ENCODE measurements around the gene LDLRAD1. TPM values are rescaled to one million over a fixed set of nuclear protein-coding genes. Genes with fewer than 3 reads are reported as not detected.

Gene LDLRAD1
- total and polyA plus RNA-seq, 2 of the 13 experiments (the other 11 are each of a cell fraction or from before 2014, with no cell fraction given), result 2.5 to 14.0 TPM

DNA sequence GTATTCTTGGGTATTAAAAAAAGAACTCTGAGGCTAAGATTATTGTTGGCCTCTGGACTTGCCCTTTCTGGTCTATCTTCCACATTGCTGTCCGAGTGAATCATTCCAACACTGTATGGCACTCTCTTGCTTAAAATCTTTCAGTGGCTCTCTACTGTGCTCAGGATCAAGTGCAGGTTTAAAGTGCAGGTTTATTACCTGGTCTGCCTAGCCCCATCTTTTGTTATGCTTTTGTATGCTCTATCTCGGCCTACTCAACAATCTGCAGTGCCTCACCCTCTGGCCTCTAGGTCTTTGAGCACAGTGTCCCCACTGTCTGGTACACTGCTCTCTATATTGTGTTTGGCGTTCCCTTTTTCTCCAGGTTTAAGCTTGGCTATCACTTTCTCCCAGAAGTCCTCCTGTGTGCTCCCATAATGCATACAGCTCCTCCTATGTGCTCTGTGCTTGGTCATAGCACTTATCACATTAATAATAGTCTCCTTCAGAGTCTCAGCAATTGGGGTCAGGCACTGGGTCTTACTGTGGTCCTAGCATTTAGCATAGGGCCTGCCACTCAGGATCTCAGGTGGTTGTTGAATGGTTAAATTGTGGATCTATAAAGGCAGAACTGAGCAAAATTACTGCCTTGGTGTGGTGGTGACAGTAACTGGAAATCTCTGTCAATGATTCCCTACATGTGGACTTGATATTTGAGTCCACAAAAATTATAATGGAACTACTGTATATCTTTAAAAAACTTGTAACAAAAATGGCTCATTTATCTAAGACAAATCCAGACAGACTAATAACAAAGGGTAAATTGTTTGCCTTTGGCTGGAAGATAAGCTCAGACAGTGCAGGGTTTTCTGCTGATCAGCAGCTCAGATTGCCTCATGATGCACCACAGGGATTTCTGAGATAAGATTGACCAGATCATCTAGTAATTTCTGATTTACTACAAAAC, 10.6 kb upstream of the LDLRAD1 start (continued):
- TF ChIP-seq, protein P1, sequence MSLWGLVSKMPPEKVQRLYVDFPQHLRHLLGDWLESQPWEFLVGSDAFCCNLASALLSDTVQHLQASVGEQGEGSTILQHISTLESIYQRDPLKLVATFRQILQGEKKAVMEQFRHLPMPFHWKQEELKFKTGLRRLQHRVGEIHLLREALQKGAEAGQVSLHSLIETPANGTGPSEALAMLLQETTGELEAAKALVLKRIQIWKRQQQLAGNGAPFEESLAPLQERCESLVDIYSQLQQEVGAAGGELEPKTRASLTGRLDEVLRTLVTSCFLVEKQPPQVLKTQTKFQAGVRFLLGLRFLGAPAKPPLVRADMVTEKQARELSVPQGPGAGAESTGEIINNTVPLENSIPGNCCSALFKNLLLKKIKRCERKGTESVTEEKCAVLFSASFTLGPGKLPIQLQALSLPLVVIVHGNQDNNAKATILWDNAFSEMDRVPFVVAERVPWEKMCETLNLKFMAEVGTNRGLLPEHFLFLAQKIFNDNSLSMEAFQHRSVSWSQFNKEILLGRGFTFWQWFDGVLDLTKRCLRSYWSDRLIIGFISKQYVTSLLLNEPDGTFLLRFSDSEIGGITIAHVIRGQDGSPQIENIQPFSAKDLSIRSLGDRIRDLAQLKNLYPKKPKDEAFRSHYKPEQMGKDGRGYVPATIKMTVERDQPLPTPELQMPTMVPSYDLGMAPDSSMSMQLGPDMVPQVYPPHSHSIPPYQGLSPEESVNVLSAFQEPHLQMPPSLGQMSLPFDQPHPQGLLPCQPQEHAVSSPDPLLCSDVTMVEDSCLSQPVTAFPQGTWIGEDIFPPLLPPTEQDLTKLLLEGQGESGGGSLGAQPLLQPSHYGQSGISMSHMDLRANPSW (CRISPR knock-in tag; IDR thresholded peaks at IDR 0.05; ENCODE audit: borderline replicate concordance), result no peak
- TF ChIP-seq SP5 (CRISPR knock-in tag; IDR thresholded peaks at IDR 0.05; ENCODE audit: borderline replicate concordance, low read depth) (no peak), RNF2 (conservative IDR thresholded peaks at IDR 0.05; ENCODE audit: low read depth) (no peak), HNF4G (IDR thresholded peaks at IDR 0.05; ENCODE audit: borderline replicate concordance, low read depth, low read length) (0 out of 2 replicates have a peak, but pooled peaks have one; percentile 20), HNF4G (CRISPR knock-in tag; IDR thresholded peaks at IDR 0.05; ENCODE audit: borderline replicate concordance, low read depth) (no peak), RBAK (CRISPR knock-in tag; IDR thresholded peaks at IDR 0.05) (no peak), ZNF556 (CRISPR knock-in tag; IDR thresholded peaks at IDR 0.05; ENCODE audit: borderline replicate concordance) (no peak), PREB (CRISPR knock-in tag; IDR thresholded peaks at IDR 0.05) (no peak), TARDBP (CRISPR knock-in tag; IDR thresholded peaks at IDR 0.05) (peak; percentile 29; the same call in 1 of the 2 replicates), ZNF547 (CRISPR knock-in tag; IDR thresholded peaks at IDR 0.05) (no peak), DR1 (CRISPR knock-in tag; IDR thresholded peaks at IDR 0.05) (no peak), ZNF75D (CRISPR knock-in tag; IDR thresholded peaks at IDR 0.05; ENCODE audit: borderline replicate concordance) (no peak), MYC (CRISPR knock-in tag; IDR thresholded peaks at IDR 0.05; ENCODE audit: borderline replicate concordance) (no peak), SRF (IDR thresholded peaks at IDR 0.05; ENCODE audit: low read depth, low read length) (no peak), ATRX (CRISPR knock-in tag; IDR thresholded peaks at IDR 0.05; ENCODE audit: borderline replicate concordance) (no peak)
- TF ChIP-seq, protein P2, sequence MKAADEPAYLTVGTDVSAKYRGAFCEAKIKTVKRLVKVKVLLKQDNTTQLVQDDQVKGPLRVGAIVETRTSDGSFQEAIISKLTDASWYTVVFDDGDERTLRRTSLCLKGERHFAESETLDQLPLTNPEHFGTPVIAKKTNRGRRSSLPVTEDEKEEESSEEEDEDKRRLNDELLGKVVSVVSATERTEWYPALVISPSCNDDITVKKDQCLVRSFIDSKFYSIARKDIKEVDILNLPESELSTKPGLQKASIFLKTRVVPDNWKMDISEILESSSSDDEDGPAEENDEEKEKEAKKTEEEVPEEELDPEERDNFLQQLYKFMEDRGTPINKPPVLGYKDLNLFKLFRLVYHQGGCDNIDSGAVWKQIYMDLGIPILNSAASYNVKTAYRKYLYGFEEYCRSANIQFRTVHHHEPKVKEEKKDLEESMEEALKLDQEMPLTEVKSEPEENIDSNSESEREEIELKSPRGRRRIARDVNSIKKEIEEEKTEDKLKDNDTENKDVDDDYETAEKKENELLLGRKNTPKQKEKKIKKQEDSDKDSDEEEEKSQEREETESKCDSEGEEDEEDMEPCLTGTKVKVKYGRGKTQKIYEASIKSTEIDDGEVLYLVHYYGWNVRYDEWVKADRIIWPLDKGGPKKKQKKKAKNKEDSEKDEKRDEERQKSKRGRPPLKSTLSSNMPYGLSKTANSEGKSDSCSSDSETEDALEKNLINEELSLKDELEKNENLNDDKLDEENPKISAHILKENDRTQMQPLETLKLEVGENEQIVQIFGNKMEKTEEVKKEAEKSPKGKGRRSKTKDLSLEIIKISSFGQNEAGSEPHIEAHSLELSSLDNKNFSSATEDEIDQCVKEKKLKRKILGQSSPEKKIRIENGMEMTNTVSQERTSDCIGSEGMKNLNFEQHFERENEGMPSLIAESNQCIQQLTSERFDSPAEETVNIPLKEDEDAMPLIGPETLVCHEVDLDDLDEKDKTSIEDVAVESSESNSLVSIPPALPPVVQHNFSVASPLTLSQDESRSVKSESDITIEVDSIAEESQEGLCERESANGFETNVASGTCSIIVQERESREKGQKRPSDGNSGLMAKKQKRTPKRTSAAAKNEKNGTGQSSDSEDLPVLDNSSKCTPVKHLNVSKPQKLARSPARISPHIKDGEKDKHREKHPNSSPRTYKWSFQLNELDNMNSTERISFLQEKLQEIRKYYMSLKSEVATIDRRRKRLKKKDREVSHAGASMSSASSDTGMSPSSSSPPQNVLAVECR (CRISPR knock-in tag; IDR thresholded peaks at IDR 0.05; ENCODE audit: borderline replicate concordance), result peak; percentile 44; the same call in 1 of the 2 replicates
- TF ChIP-seq, protein P3, sequence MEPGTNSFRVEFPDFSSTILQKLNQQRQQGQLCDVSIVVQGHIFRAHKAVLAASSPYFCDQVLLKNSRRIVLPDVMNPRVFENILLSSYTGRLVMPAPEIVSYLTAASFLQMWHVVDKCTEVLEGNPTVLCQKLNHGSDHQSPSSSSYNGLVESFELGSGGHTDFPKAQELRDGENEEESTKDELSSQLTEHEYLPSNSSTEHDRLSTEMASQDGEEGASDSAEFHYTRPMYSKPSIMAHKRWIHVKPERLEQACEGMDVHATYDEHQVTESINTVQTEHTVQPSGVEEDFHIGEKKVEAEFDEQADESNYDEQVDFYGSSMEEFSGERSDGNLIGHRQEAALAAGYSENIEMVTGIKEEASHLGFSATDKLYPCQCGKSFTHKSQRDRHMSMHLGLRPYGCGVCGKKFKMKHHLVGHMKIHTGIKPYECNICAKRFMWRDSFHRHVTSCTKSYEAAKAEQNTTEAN (CRISPR knock-in tag; conservative IDR thresholded peaks at IDR 0.05), result 0 out of 2 replicates have a peak, but pooled peaks have one; percentile 38

All from HepG2 (cell line).